Activated CD4-positive, alpha-beta T cell treated with anti-CD3 and anti-CD28 coated beads for 36 hours (primary cell): ENCODE results near the gene FDXR. TPM values are rescaled to one million over a fixed set of nuclear protein-coding genes. Genes with fewer than 3 reads are reported as not detected.

ENCODE experiments used
- ATAC-seq: fragments of 200-7000 bp; cut with Tn5 transposase; one replicate; pipeline ENCODE4 v1.10.0; 2021; ENCODE audit warnings: mild to moderate bottlenecking, moderate library complexity
- CTCF ChIA-PET: fragments of 350-600 bp; sonication (Branson Sonifier 250); formaldehyde crosslinking; loops from one replicate; lab custom pipeline; 2021; ENCODE audit warnings: antibody characterized with exemption; lab: Charles Lee
- POLR2A ChIA-PET: fragments of 350-600 bp; sonication (Branson Sonifier 250); formaldehyde crosslinking; loops from one replicate; lab custom pipeline; 2021; ENCODE audit warnings: antibody characterized with exemption, inconsistent platforms; lab: Charles Lee
- DNase-seq: peaks from one replicate; pipeline ENCODE4 v3.0.0-alpha.2; 2020
- H3K27ac Mint-ChIP-seq: one replicate; pipeline ENCODE4 v1.8.0; 2021; ENCODE audit warnings: mixed read lengths
- H3K27me3 Mint-ChIP-seq: one replicate; pipeline ENCODE4 v1.8.0; 2021; ENCODE audit warnings: mixed read lengths
- H3K36me3 Mint-ChIP-seq: one replicate; pipeline ENCODE4 v1.8.0; 2021; ENCODE audit warnings: low read depth, mixed read lengths
- H3K4me1 Mint-ChIP-seq: one replicate; pipeline ENCODE4 v1.8.0; 2021; ENCODE audit warnings: mixed read lengths
- H3K4me3 Mint-ChIP-seq: one replicate; pipeline ENCODE4 v1.8.0; 2021; ENCODE audit warnings: mild to moderate bottlenecking, moderate library complexity, mixed read lengths
- H3K9me3 Mint-ChIP-seq: one replicate; pipeline ENCODE4 v1.8.0; 2021; ENCODE audit warnings: low read depth, mixed read lengths
- intact Hi-C, 2 experiments: fragments of 100-400 bp; cut with DNase I in 1 of 2; cut with micrococcal nuclease in 1 of 2; formaldehyde crosslinking; loops; one replicate each; pipeline versions ENCODE4 v1.14.2 to v1.15.1; 2022 to 2024; cut with DNase I, micrococcal nuclease
- total RNA-seq, 2 experiments: library from RNA; stranded (reverse); gene quantifications; one replicate each; pipeline ENCODE4 v1.2.3, GENCODE V29; 2021

The FDXR gene
- total RNA-seq, 2 experiments from 2014 or later: 19.1 to 21.3 TPM

GRCh38 chr17:74855323-74855722 is 17.5 kb downstream of the FDXR start:
- peaks cover 42% of the 10 kb centered on the region for H3K27me3 Mint-ChIP-seq
- no peak overlapping the region for H3K4me3 Mint-ChIP-seq
- no peaks in the 10 kb centered on the region for H3K36me3 Mint-ChIP-seq
- CTCF ChIA-PET: interaction anchor here (0.6 to 1.3 kb wide), 2 partner anchors 10 to 12 kb away, joined by 3 to 6 read pairs; no protein-coding TSS in a partner anchor
- intact Hi-C loops: no loop called here
- no peak overlapping the region for H3K27ac Mint-ChIP-seq
- no peak for DNase-seq
- H3K9me3 Mint-ChIP-seq: no peaks in the 10 kb centered on the region
- POLR2A ChIA-PET: no interaction called here
- ATAC-seq: no peak
- peaks cover 14% of the 10 kb centered on the region for H3K4me1 Mint-ChIP-seq

- ChIA-PET CTCF (interaction anchor here (1.5 kb wide), 1 partner anchor 64 kb away, joined by 6 read pairs; no protein-coding TSS in a partner anchor), POLR2A (no interaction called here)
- DNase-seq: no peak
- Mint-ChIP-seq H3K4me3 (no peak overlapping the region), H3K27me3 (peaks cover 40% of the 10 kb centered on the region), H3K27ac (no peak overlapping the region), H3K4me1 (peaks cover 11% of the 10 kb centered on the region), H3K9me3 (no peaks in the 10 kb centered on the region), H3K36me3 (no peaks in the 10 kb centered on the region)
- ATAC-seq: no peak
- intact Hi-C loops: no loop called here
Measured at GRCh38 chr17:74854792-74855191, 18.0 kb downstream of the FDXR start.

DNA sequence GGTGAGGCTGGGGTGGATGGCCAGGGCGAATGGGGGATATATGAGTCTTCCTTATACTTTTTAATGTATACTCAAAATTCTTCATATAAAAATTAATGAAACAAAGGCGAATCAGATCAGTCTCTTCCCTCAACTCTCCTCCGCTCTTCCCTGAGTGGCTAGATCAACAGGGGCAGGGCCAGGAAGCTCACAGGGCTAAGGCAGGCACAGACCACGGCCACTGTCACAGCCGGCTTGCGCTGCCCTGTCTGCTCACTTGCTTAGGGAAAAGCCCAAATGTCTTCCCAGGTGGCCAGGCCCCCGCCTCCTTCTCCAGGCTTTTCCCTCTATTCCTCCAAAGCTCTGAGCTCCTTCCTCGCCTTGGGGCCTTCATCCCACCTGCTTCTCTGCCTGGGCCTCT is 19.1 kb downstream of the FDXR start:
- ChIA-PET CTCF (interaction anchor here (0.8 to 1.5 kb wide), 3 partner anchors 13 to 116 kb away, joined by 4 to 6 read pairs (median 4); no protein-coding TSS in a partner anchor), POLR2A (no interaction called here)
- H3K4me1 Mint-ChIP-seq: peaks cover 9% of the 10 kb centered on the region
- H3K4me3 Mint-ChIP-seq: no peak overlapping the region
- no peak overlapping the region for H3K27ac Mint-ChIP-seq
- ATAC-seq (no peak), DNase-seq (no peak)
- H3K36me3 Mint-ChIP-seq: no peaks in the 10 kb centered on the region
- no peaks in the 10 kb centered on the region for H3K9me3 Mint-ChIP-seq
- H3K27me3 Mint-ChIP-seq: peaks cover 33% of the 10 kb centered on the region
- intact Hi-C loops: no loop called here

GRCh38 chr17:74853048-74853397 is 19.8 kb downstream of the FDXR start:
- Mint-ChIP-seq H3K36me3 (no peaks in the 10 kb centered on the region), H3K27me3 (peaks cover 31% of the 10 kb centered on the region), H3K9me3 (no peaks in the 10 kb centered on the region), H3K27ac (no peak overlapping the region), H3K4me1 (peaks cover 9% of the 10 kb centered on the region), H3K4me3 (peak overlapping the region; percentile 70)
- DNase-seq (no peak), ATAC-seq (peak; percentile 13)
- intact Hi-C loops: no loop called here
- CTCF ChIA-PET: interaction anchor here (0.9 to 2.2 kb wide), 7 partner anchors 8 to 115 kb away, joined by 4 to 9 read pairs (median 4); no protein-coding TSS in a partner anchor
- POLR2A ChIA-PET: interaction anchor here (1.1 kb wide), 1 partner anchor 20 kb away, joined by 10 read pairs; the partner anchor contains the start of gene FDXR

DNA sequence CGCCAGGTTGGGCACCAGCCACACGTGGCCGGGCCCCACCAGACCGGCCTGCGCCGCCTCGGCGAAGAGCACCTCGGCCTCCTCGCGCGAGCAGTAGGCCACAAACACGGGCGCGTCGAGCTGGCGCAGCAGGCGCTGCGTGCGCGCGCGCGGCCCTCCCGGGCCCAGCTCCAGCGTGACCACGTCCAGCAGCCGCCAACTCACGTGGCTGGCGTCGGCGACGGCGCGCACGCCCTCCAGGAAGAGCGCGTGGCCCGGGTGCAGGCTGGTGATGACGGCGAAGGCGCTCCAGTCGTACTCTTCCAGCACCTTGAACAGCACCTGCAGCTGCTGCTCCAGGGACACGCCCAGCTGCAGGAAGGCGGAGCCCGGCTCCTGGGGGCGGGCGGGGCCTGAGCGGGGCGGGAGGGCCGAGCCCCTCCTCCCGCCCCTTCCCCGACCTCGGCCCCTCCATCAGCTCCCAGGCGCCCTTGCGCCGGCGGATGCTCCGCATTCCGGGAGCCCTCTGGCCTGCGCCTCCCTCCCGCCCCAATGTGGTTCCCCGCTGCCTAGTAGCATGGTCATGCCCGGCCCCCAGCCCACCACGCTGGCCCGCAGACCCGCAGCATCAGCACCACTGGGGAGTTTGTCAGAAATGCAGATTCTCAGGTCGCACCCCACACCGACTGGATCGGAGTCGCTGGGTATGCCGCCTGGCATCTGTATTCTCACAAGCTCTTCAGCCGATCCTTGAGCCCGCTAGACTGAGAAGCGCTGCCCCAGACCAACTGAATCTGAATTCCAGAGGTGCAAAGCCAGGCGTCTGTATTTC is 20.4 kb downstream of the FDXR start:
- peak; percentile 83 for DNase-seq
- intact Hi-C loops: loop anchor here (1.0 kb wide), 3 partner anchors 21 to 104 kb away; partner anchors contain the start of genes NAT9 (in 1 of the 2) and NHERF1 (in 1 of the 2)
- POLR2A ChIA-PET: interaction anchor here (1.1 kb wide), 2 partner anchors 12 to 20 kb away, joined by 3 to 10 read pairs; partner anchors contain the start of gene FDXR

DNA sequence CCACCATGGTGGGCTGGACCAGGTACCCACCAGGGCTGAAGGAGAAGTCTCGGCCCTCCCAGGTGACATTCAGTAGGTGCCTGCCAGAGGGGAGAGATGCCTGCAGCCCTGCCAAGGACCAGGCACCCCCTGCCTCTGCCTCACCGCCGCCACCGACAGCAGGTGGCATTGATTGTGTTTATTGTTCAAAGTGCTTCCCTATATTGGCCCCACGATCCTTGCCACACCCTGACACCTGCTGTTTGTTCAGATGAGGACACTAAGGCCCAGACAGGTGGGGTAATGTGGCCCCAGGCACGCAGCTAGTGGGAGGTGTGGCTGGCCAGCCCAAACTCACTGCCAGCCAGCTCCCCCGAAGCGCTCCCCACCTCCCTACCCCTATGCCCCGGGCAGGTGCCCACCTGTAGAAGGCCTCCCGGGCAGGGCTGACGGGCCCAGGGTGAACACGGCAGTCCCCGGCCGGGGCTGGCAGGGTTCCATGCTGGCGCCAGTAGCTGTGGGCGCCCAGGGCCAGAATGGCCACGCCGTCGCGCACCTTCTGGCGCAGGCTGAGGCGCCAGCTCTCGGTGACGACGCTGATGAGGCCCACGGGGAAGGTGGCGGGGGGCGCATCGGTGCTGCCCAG is 21.1 kb downstream of the FDXR start:
- ChIA-PET CTCF (interaction anchor here (0.9 to 2.2 kb wide), 10 partner anchors 9 to 81 kb away, joined by 3 to 9 read pairs (median 4); partner anchors contain the start of gene FDXR), POLR2A (interaction anchor here (1.1 kb wide), 2 partner anchors 11 to 21 kb away, joined by 3 to 10 read pairs; partner anchors contain the start of gene FDXR)
- ATAC-seq (no peak), DNase-seq (no peak)
- peaks cover 22% of the 10 kb centered on the region for H3K27me3 Mint-ChIP-seq
- no peak overlapping the region for H3K4me3 Mint-ChIP-seq
- peaks cover 9% of the 10 kb centered on the region for H3K4me1 Mint-ChIP-seq
- no peak overlapping the region for H3K27ac Mint-ChIP-seq
- no peaks in the 10 kb centered on the region for H3K36me3 Mint-ChIP-seq
- H3K9me3 Mint-ChIP-seq: no peaks in the 10 kb centered on the region
- intact Hi-C loops: loop anchor here (1.0 kb wide), 3 partner anchors 22 to 103 kb away; partner anchors contain the start of genes NAT9 (in 1 of the 2) and NHERF1 (in 1 of the 2)

More for the DNA sequence above, 20.4 kb downstream of the FDXR start:
- Mint-ChIP-seq H3K9me3 (no peaks in the 10 kb centered on the region), H3K4me1 (peaks cover 9% of the 10 kb centered on the region), H3K36me3 (no peaks in the 10 kb centered on the region), H3K4me3 (peak overlapping the region; percentile 70), H3K27me3 (peaks cover 27% of the 10 kb centered on the region), H3K27ac (peak overlapping the region; percentile 35)
- CTCF ChIA-PET: interaction anchor here (0.9 to 2.2 kb wide), 10 partner anchors 9 to 115 kb away, joined by 3 to 9 read pairs (median 4); partner anchors contain the start of gene FDXR
- peak; percentile 91 for ATAC-seq

GRCh38 chr17:74850914-74851313 is 21.9 kb downstream of the FDXR start:
- Mint-ChIP-seq H3K36me3 (no peaks in the 10 kb centered on the region), H3K9me3 (no peaks in the 10 kb centered on the region), H3K27me3 (peaks cover 18% of the 10 kb centered on the region), H3K4me3 (no peak overlapping the region), H3K4me1 (peaks cover 9% of the 10 kb centered on the region), H3K27ac (no peak overlapping the region)
- ChIA-PET POLR2A (no interaction called here), CTCF (interaction anchor here (0.9 to 2.2 kb wide), 3 partner anchors 8 to 80 kb away, joined by 3 to 7 read pairs (median 4); no protein-coding TSS in a partner anchor)
- ATAC-seq (no peak), DNase-seq (no peak)
- intact Hi-C loops: no loop called here

DNA sequence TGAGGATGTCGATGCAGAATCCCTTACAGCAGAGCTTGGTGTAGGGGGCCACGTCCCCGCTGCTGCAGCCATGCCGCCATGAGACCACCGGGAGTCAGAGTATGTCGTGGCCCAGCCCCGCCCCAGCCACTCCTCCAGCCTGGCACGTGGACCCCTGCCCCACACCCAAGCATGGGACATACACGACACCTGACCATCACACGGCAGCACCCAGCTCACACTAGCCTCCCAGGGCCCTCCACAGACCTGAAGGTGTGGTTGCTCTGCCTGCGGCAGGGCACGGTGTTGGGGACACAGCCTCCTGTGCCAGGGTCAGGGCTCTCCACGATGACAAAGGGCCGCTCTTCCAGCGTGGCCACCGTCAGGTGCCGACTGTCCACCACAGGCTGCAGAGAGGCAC is 22.5 kb downstream of the FDXR start:
- Mint-ChIP-seq H3K27ac (no peak overlapping the region), H3K27me3 (peaks cover 17% of the 10 kb centered on the region), H3K36me3 (no peaks in the 10 kb centered on the region), H3K4me1 (peaks cover 9% of the 10 kb centered on the region), H3K4me3 (no peak overlapping the region), H3K9me3 (no peaks in the 10 kb centered on the region)
- DNase-seq (no peak), ATAC-seq (no peak)
- POLR2A ChIA-PET: no interaction called here
- intact Hi-C loops: no loop called here
- CTCF ChIA-PET: interaction anchor here (0.9 to 2.2 kb wide), 3 partner anchors 7 to 79 kb away, joined by 3 to 7 read pairs (median 4); no protein-coding TSS in a partner anchor

DNA sequence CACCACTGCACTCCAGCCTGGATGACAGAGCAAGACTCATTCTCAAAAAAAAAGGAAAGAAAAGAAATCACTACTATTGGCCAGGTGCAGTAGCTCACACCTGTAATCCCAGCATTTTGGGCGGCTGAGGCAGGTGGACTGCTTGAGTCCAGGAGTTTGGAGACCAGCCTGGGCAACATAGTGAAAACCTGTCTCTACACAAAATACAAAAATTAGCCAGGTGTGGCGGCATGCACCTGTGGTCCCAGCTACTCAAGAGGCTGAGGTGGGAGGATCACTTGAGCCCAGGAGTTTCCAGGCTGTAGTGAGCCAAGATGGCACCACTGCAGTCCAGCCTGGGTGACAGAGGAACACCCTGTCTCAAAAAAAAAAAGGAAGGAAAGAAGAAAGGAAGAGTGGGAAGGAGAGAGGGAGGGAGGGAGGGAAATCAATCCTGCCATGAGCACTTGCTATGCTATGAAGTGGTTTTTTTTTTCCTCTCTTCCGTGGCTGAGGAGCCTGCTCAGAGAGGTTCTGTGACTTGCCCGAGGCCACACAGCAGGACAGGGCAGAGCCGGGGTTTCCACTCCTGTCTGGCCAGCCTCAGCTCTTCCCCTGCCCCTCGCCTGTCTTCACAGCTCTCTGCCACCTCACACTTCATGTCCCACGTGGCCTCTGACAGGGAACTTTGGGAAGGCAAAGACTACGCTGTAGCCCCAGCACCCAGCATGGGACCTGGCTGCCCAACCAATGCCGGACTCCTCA is 24.0 kb downstream of the FDXR start:
- Mint-ChIP-seq H3K27ac (no peak overlapping the region), H3K36me3 (no peaks in the 10 kb centered on the region), H3K27me3 (peaks cover 13% of the 10 kb centered on the region), H3K9me3 (no peaks in the 10 kb centered on the region), H3K4me1 (peaks cover 9% of the 10 kb centered on the region), H3K4me3 (no peak overlapping the region)
- DNase-seq (no peak), ATAC-seq (no peak)
- POLR2A ChIA-PET: no interaction called here
- intact Hi-C loops: no loop called here
- CTCF ChIA-PET: interaction anchor here (0.6 to 1.8 kb wide), 2 partner anchors 14 to 17 kb away, joined by 3 to 7 read pairs; no protein-coding TSS in a partner anchor

DNA sequence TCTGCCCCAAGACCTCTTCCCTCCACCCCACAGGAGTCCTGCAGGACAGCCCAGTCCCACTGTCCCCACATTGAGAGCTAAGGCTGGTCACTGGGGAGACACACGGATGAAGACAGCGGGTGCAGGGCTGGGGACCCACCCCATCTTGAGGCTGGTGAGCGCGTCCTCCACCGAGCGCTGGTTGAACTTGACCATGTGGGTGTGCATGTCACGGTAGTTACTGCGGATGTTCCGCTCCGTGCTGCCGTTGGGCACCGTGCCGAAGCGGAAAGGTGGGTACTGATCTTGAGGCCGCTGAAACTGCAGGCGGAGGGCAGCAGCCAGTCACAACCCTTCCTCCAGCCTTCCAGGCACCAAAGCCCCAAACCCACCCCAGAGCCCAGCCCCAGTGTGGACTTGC is 26.2 kb downstream of the FDXR start:
- no peaks in the 10 kb centered on the region for H3K4me1 Mint-ChIP-seq

More for the DNA sequence above, 26.2 kb downstream of the FDXR start:
- ChIA-PET CTCF (interaction anchor here (1.6 kb wide), 1 partner anchor 19 kb away, joined by 4 read pairs; no protein-coding TSS in a partner anchor), POLR2A (no interaction called here)
- intact Hi-C loops: no loop called here
- ATAC-seq (no peak), DNase-seq (no peak)
- Mint-ChIP-seq H3K27me3 (peaks cover 13% of the 10 kb centered on the region), H3K9me3 (no peaks in the 10 kb centered on the region), H3K36me3 (no peaks in the 10 kb centered on the region), H3K27ac (no peak overlapping the region), H3K4me3 (no peak overlapping the region)
